Activated CD4-positive, CD25-positive, alpha-beta regulatory T cell treated with anti-CD3 and anti-CD28 coated beads, Interleukin-2, amount 50 U/mL, for 16 hours (primary cell): Measurements from ENCODE around the gene ERGIC1.
"Not testable (repeated sequence)": the region's sequence is repeated elsewhere in the genome, so short reads cannot be mapped to it uniquely, and the experiment has no call there.

ENCODE experiments used
- DNase-seq: peaks from one replicate; pipeline ENCODE4 v3.0.0-alpha.2; 2020; ENCODE audit warnings: low read depth, low spot score

Gene ERGIC1

DNA sequence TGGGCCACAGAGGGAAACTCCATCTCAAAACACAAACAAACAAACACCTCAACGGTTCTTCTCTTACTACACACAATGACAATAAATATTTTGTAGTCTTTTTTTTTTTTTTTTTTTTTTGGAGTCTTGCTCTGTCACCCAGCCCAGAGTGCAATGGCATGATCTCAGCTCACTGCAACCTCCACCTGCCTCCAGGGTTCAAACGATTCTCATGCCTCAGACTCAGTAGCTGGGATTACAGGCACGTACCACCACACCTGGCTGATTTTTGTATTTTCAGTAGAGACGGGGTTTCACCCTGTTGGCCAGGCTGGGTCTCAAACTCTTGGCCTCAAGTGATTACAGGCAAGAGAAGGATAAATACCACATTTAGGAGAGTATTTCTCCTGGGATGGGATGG, 30.1 kb downstream of the ERGIC1 start:
- DNase-seq: not testable (repeated sequence)

DNA sequence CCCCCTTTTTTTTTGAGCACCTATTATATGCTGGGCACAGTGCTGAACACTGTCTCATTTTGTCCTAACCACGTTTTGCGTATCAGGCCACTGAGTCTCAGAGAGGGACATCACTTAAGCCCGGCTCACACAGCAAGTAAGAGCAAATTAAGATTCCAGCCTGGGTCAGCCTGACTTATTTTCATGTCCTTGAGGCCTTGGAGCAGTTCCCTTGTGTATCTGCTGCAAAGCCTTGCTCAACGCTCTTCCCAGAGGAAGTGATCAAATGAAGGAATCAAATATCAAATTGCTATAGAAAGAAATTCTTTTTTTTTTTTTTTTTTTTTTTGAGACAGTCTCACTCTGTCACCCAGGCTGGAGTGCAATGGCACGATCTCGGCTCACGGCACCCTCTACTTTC, 30.7 kb downstream of the ERGIC1 start:
- DNase-seq: no peak

GRCh38 chr5:172866378-172866777, 32.3 kb downstream of the ERGIC1 start:
- DNase-seq: no peak

DNA sequence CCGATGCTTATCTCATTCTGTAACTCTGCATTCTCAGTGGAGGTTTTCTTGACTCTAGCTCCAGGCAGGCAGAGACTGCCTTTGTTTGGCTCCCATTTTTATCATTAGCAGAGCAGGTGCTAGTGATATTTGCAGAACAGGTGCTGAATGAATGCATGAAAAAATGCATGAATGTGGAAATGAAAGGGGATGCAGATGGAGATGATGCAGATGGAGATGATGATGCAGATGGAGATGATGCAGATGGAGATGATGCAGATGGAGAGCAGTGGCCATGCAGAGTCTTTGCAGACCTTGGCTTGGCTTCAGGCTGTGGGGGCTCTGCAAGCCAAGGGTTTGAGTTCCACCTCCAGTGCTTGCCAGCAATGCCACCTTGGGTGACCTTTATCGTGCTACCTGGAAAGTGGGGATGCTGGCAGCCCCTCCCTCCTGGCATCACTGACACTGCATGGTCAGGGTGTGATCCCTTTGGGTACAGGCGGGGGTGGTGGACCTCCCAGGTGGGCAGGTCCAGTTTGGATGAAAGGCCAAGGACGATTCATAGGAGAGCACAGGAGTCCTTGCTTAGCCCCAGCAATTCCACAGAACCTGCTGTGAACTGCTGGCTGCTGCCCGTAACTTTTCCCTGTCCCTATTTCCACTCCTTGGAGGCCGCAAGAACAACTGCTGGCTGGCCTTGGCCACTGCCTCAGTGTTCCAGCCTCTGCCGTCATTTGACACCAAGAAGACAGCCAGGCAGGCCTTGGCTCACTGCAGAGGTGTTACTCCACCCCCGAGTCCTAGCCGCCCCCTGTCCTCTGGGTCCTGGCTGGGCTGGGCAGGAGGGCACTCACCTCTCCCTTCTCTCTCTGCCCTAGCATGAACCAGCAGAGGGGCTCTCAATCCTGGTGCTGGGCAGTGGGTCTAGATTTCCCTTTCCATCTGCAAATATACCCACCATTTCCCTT, 33.0 kb downstream of the ERGIC1 start:
- no peak for DNase-seq

GRCh38 chr5:172867761-172868435, 33.8 kb downstream of the ERGIC1 start:
- no peak for DNase-seq

DNA sequence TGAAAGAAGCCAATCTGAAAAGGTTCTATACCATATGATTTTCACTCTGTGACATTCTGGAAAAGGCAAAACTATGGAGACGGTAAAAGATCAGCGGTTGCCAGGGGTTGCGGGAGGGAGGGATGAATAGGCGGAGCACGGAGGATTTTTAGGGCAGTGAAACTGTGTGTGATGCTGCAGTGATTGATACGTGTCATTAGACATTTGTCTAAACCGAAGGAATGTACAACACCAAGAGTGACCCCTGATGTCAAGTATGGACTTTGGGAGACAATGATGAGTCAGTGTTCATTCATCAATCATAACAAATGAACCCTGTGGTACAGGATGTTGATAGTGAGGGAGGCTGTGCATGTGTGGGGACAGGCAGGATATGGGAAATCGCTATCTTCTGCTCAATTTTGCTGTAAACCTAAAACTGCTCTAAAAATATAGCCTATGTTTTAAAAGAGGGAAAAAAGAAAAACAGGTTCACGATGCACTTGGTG, 34.4 kb downstream of the ERGIC1 start:
- DNase-seq: no peak

GRCh38 chr5:172868924-172869591, 35.0 kb downstream of the ERGIC1 start:
- DNase-seq: no peak

DNA sequence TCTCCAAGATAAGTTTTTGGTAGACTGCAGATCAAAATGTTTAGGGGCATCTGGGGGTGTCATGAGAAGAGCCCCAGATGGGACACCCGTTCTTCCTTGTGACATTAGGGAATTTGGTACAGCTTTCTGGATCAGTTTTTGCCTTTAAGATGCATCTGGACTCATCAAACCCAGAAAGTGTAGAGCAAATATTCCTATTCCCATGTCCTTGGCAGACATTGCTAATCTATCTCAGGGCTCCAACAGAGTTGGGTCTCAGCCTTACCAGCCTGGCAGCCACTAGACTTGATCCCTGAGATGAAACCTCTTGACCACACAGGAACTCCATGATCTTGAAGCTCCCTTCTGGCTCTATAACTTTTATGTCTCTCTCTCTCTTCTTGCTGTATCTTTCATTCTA, 35.6 kb downstream of the ERGIC1 start:
- no peak for DNase-seq

- DNase-seq: no peak
Measured at GRCh38 chr5:172870291-172870714, 36.3 kb downstream of the ERGIC1 start.

GRCh38 chr5:172870715-172871461, 36.8 kb downstream of the ERGIC1 start:
- no peak for DNase-seq

- no peak for DNase-seq
Measured at GRCh38 chr5:172871536-172871935, 37.5 kb downstream of the ERGIC1 start.

DNA sequence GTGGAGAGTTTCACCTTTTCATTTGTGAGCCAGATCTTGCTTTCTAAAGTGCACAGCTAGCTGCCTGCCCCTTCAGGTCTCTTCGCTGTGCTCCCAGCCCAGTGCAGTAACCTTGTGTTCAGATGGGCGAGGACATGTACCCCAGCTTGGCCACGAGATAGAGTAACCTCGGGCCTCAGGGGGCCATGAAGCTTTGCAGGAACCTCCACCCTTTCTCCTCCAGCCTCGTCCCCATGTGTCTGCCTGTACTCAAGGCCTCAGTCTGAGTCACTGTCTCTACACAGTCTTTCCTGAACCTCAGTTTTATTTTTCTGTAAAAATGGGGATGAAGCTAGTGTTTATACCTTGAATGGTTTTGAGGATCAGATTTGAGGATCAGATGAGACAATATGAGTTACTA, 37.9 kb downstream of the ERGIC1 start:
- DNase-seq: no peak

- DNase-seq: no peak
Measured at GRCh38 chr5:172872997-172873491, 39.0 kb downstream of the ERGIC1 start.

- no peak for DNase-seq
Measured at GRCh38 chr5:172873513-172873912, 39.5 kb downstream of the ERGIC1 start.

- DNase-seq: no peak
Measured at GRCh38 chr5:172874647-172875504, 40.8 kb downstream of the ERGIC1 start.

- no peak for DNase-seq
Measured at GRCh38 chr5:172875505-172876279, 41.6 kb downstream of the ERGIC1 start.

GRCh38 chr5:172876578-172876977, 42.5 kb downstream of the ERGIC1 start:
- DNase-seq: no peak

DNA sequence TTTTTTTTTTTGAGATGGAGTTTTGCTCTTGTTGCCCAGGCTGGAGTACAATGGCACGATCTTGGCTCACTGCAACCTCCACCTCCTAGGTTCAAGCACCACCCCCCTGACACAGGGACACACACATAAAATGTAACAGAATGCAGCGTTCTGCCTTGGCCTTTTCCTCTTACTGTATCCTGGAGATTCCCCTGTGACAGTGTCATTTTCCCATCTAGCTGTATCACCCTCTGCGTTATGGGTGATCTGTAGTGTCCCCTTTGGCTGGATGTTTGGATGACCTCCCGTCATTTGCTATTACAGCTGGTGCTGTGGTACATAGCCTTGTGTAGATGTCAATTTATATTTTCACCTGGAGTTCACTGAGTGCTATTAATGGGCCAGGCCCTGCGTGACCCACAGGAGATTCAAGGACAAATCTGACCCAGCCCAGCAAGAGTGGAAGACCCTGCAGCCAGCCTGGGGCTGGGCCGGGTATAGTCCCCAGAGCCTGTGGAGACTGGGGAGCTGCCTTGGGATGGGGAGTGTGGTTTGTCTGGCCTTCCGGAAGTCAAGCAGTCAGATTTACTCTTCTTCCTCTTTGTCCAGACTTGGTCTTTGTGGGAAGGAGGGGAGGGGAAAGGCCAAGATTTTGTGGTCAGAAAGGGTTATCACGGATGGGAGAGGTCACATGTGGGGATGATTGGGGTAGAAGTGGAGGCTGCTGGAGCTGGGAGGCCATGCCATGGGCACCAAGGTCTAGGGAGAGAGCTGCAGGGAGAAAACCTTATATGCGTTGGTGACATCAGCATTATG, 43.6 kb downstream of the ERGIC1 start:
- DNase-seq: no peak

DNA sequence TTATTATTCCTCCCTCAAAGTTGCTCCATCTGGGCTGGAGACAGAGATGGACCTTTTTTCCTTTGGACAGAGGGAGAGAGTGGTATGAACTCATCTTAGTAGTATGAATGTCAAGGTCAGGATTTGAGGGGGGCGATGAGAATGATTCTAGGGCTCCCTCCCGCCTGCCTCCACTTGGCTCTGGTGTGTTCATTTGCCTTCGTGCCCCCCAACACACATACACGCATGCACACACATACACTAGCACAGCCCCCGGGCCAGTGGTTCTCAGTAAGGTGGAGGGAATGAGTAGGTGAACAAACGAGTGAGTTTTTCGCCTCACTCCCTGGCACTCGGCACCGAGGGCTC, 44.5 kb downstream of the ERGIC1 start:
- no peak for DNase-seq
